Stimulated activated CD8-positive, alpha-beta memory T cell treated with anti-CD3 and anti-CD28 coated beads, Interleukin-12 subunit alpha, Interleukin-12 subunit beta, amount 100 ng/mL, for 24 hours (primary cell): ENCODE data around the gene CXCR6.

Source experiments
- DNase-seq: peaks from one replicate; pipeline ENCODE4 v3.0.0-alpha.2; 2020; ENCODE audit errors: extremely low read depth

CXCR6 gene

DNA sequence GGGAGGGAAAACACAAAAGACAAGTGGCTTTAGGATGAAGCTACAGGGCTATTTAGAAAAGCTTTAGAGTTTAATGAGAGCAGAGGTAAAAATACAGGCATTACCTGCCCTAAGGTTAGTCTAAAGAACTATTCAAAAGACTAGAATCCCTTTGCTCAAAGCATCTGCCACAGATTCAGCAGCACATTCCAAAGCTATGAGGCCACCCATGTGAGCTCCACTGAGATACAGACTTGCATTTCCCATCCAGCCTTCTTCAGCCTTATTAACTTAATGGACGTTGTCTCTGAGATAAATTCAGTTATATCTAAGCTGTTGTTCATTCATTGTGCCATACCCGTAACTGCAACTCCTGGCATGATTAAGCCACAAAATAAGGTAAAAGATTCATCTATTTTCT is 25.4 kb downstream of the CXCR6 start:
- no peak for DNase-seq

DNA sequence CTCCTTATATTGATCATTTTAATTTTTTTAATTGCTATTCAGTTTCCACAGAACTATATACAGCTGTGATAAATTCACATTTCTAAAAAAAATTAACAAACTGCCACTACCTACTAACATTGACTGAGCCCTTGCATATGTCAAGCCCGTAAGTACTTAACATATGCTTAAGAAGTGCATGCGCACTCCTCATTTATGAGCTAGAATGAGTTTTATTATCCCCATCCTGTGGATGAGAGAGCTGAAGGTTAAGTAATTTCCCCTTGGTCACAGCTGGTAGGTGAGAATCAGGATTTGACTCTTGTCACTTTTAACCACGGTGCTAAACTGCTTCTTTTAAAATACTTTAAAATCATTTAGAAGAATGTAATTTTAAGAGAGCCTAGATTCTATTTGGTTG is 25.9 kb downstream of the CXCR6 start:
- DNase-seq = no peak

DNA sequence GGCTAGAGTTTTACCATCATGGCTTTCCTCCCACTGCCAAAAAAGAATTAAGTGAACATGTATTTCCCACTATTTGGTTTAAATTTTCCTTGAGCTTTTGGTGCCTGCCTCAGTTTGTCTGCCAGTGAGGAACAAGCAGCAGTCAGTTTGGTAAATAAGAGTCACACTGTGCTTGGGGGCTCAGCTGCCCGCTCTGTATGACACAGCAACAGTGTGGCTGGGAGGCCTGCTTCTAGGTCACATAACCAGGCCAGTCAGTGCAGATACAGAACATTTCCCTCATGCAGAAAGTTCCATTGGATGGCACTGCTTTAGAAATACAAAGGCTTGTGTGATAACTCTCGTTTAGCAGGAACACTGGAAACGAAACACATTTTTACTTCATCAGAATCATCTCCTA is 26.7 kb downstream of the CXCR6 start:
- DNase-seq = no peak

- no peak for DNase-seq
These were observed 29.5 kb downstream of the CXCR6 start for GRCh38 chr3:45972534-45973402.

DNA sequence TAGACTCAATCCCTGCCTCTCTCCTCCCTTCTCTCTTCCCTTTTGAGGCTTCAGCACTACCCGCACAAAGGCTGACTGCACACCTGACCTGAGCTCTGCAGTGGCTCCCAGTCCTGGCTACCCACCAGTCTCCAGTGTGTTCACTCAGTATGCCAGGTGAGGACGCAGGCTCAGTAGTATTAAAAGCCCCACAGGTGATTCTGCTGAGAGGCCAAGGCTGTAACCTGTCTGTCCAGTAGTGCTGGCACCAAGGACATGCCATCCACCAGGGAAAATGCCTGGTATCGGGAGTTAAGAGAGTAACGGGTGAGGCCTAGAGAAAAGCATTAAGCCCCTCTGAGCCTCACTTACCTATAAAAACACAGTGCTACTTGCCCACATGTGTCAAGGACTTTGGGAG is 31.4 kb downstream of the CXCR6 start:
- DNase-seq = no peak

DNA sequence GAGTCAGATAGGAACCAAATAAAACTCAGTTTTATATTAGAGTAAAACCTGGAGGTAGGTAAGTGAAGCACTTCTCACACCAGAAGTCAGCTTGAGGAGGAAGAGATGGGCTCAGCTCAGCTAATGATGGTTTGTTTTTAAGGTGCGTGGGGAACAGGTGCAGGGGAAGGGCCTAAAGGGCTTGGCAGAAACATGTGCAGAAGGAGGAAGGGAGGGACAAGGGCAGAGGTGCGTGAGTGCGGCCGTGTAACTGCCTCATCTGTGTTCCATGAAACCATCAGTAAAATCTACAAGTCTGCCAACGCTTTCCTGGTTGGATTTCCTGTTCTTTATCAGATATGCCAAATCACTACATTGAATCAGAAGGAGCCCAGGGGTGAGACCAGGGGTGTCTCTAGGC is 32.4 kb downstream of the CXCR6 start:
- no peak for DNase-seq

DNA sequence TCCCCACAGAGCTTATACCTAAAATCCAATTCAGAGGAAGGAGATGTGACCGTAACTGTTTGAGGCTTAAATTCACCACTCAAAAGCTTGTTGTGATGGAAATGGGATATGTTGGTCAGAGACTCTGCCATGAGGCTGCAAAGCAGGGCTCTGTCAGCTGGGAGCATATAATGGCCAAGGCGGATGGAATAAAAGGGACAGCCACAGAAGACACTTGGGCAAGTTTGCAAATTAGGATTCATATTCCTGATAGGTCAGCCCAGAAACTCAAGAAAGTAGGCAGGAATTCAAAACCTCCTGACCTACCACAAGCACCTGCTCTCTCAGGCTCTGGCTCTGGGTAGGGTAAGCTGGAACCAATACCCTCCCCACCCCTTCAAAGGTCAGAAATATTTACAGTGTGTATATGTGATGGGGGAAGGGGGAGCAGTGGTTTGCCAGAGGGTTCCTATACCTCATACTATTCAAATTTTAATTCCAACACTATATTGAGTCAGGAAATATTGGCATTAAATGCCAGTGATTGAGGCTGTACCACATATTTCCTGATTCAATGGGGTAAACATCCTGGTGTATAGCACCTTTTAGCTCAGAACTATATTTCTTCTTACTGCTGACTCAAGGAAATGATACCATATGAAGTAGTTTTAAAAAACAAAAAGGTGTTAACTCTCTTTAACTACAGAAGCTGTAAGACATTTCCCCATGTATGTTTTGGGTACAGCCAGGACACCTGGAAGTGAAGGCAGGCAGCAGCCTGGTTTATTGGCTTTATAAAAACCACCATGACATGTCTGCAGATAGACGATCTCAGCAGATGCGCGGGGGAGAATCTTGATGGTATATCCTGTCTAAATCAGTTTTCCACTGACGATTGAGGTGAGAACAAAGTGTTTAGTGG is 33.2 kb downstream of the CXCR6 start:
- no peak for DNase-seq

DNA sequence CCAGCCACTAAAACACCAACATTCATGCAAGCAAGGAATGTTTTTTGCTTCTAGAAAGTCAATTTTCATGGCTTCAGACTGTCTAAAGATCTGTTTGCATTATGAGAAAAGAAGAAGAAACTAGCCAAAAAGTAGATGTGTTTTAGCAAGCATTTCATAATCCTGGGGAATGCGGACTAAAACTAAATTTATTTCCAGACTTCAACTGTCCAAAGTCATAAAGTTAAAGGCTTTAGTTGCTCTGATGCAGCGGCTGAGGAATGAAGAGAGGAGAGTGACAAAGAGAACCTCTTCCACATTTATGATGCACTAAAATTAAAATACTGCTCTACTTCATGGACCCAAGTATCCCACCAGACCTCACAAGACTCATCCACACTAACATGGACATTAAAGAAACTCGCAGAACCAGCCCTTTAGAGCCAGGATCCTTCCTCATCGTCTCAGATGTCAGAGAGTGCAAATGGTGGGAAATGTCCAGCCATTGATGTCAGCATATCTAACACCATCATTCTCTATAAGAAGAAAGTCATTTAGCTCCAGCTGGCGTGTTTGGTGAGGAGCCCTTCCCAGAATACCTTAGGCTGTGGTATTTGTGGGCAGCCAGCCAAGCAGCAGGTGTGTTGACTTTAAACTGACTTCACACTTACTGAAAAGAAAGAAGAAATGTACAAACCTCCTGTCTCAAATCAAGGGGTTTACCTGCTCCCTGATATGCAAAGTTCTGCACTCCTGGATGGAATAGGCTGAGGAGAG is 34.9 kb downstream of the CXCR6 start:
- no peak for DNase-seq

GRCh38 chr3:45979378-45979777 is 36.1 kb downstream of the CXCR6 start:
- DNase-seq = no peak

DNA sequence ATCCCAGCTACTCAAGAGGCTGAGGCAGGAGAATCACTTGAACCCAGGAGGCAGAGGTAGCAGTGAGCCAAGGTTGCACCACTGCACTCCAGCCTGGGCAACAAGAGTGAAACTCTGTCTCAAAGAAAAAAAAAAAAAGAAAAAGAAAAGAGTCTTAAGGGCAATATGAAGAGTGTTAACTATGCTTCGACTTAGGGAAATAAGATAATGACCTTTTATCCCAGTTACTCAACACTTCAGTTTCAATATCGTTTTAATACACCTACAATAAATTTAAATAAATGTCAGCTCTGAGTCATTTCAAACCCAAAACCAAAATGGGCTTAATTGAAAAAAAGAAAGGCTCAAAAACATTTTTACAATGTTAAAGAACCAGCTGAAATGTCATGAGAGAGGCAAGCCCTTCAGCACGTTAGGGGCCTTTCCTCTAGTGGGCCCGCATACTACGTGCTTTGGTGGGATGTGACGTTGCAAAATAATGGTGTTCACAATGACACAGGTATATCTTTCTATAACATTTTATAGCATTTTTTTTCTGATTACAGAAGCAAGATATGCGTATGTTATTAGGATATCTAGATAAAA is 37.1 kb downstream of the CXCR6 start:
- DNase-seq = no peak

DNA sequence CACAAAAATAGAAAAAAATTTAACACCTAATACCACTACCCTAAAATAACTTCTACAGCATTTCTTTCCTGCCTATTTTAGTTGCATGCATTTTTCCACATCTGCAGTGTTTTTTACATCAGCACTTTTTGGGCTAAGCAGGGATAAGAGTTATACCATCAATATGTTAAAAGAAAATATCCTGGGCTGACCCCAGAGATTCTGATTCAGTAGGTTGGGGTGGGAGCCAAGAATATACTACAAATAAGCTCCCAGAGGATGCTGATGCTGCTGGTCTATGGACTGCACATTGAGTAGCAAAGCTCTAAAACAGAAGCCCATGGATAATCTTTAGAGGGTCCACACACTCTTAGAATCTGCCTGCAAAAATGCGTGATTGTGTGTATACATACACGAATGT is 37.6 kb downstream of the CXCR6 start:
- no peak for DNase-seq

DNA sequence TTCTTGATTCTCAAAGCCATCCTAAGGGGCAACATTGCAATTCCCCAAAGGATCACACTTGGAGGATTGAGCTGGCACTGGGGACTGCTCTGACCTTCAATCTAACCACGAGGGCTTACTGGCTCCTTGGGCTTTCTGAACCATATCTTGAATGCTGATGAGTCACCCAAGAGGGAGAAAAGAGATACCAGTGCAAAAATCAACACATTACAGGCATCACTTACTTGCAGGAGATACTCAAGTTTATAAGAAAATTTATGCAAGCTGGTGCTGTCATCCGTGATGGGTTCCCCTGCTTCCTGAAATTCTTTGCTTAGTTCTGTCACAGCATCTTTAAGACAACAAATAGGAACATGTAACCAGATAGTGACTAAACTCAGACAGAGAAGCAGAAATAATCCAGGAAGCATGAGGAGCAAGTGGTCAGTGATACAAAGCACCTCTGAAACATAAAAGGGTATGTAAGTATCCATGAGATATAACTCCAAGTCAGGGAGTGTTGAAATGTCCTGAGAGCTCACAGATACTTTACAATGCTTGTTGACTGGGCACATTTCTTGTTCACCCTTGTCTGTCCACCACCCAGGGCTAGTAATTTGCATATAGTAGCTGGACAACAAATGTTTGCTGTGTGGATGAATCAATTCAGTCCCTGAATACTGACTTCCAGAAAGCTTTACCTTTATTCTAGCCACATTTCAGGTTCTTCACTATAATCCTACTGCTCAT is 38.2 kb downstream of the CXCR6 start:
- no peak for DNase-seq

DNA sequence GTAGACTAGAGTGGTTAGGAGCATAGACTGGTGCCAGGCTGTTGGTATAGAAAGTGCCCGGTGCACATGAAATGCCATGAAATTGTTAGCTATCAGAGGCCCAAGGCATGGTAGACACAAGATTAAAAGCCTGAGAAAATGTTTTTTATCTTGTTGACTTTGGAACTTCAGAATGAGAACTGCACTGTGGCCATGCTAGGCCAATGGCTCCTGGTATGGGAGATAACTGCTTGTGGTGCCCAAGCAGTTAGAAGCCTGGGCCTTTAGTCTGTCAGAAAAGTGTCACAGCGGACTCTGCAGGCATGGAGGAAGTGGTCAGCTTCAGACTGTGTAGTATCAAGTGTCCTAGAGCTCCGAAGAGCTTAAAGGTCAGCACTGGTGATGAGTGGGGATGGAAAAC is 40.5 kb downstream of the CXCR6 start:
- DNase-seq = no peak

DNA sequence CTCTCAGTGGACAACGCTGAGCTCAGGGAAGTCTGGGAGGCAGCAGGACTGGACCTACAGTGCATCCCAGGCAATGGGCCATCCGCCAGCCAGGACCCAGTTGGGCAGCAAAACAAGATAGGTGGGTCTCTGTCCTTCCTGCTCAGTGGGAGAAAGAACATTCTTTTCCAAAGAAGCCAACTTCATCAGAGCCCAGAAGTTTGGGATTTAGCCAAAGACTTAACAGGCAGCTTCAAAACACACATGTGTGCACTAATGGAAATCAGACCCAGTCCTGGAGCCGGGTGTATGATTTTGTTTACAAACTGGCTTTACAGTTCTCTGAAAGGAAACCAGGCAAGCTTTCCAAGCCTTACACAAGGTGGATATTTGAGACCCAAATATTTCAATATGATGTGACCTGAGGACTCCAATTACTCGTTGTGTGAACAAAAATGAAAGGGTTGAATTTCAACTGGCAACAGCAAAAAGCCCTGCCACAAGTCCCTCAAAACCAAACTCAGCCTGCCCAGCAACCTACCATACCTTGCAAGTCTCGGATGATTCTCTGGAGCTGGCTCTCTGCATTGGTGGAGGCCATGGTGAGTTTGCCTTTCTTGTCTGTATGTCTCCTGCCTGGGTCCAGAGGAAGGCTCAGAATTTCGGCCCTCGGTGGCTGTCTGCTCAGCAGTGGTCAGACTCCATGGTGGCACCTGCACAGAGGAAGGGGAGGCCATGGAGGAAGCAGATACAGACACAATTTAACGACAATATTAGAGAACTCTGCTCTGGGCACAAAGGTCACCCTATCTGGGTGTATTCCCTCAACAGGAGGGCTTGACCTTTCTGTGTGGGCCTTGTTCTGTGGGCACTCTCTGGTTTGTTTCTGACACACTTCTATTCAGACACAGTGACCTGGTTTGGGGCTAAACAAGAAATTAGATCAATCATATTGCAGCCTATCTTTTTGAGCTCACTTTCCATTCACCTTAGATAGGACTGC is 41.4 kb downstream of the CXCR6 start:
- DNase-seq = no peak

- no peak for DNase-seq
These were observed 42.5 kb downstream of the CXCR6 start for GRCh38 chr3:45985532-45986302.

GRCh38 chr3:45986303-45986982 is 43.2 kb downstream of the CXCR6 start:
- DNase-seq = no peak

DNA sequence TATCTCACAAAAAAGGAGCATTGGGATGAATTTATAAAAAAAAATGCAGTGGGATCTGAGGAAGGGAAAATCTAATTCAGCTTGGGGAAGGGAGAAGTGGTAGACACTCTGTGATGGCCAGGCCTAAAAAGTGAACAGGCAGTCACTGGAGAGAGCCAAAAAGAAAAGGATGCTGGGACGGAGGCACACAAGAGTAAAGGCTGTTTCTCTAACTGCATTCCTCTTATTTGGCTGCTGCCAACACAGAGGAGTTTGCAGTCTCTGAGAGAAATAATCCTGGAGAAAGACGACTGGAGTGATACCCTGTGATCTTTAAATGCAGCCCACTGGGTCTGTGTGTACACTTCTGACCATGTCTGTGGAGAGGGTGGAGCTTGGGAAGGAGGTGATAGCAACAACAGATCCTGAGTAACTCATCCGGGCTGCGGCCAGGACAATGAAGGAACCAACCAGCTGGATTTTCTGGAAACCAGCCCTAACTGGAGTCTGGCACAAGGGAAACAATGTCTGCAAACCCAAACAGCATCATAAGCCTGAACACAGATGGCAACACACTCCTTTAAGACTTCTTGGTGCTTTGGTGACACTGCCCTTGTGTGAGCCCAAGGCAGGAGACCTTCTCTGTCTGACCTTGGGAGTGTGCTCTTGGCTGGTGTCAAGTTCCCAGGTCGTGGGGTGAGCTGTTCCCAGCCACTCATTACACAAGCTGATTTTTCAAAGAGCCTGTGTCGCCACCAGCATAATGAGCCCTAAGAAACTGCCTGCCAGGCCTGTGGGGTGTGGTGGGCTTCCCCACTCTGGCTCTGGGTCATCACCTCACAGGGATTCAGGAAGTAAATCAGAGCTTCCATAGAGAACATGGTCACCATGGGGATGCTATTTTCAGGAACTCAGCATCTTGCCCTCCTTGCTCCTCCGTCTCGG is 44.4 kb downstream of the CXCR6 start:
- no peak for DNase-seq
